SH-SY5Y (cell line): ENCODE results near the gene C19orf38.

Experiments
- GATA2 ChIP-seq: IDR thresholded peaks from 2 replicates; pipeline ENCODE4 v1.6.1; 2011; ENCODE audit warnings: mild to moderate bottlenecking, low read depth, low read length
- GATA3 ChIP-seq: IDR thresholded peaks from 2 replicates; pipeline ENCODE4 v1.6.1; 2011; ENCODE audit warnings: low read depth, mild to moderate bottlenecking, low read length, moderate library complexity

GRCh38 chr19:10850631-10851030 is 2.4 kb downstream of the C19orf38 start:
- TF ChIP-seq GATA2, result no peak
- TF ChIP-seq GATA3, result no peak
